NAMALWA (cell line): ENCODE measurements around the gene IDH3A.

Experiments used
- DNase-seq: peaks from one replicate; pipeline ENCODE4 v3.0.0-alpha.2; 2015; ENCODE audit warnings: low spot score

Gene IDH3A

DNA sequence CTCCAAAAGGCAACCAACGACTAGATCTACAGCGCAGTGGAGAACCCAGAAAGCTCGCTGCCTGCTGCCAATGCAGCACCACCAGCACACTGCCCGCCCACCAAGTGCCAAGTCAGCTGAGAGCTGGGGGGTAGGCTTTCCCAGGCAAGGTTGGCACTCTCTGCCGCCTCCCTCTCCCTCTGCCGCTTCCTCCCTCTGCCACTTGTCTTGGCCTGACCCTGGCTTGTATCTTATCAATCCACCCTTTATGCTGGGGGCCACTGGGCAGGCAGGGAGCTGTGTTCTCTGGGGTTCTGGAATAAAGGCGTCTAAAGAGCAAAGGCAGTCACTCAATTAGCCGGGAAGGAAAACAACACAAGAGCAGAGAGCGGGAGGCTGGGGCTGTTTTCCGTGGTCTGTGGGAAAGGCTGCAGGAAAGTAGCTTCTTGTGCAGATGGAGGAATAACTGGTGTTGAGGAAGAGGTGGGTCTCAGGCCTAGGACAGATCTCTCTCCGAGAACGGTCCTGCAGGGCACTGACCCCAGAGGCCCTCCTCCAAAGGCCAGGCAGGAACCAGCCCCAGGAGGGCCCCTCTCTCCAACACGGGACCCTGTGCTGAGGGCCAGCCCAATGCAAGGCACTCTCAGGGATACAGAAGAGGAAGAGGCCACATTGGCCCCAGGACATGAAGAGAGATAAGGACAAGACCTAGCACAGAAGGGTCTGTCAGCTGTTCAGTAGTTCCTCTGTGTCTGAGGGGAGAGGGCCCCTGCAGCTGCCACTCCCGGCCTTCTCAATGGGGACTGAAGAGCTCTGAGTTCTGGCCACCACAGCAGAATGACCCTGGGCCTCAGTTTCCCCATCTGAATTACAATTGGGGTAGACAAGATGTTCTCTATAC is 54.4 kb downstream of the IDH3A start:
- DNase-seq, result no peak

DNA sequence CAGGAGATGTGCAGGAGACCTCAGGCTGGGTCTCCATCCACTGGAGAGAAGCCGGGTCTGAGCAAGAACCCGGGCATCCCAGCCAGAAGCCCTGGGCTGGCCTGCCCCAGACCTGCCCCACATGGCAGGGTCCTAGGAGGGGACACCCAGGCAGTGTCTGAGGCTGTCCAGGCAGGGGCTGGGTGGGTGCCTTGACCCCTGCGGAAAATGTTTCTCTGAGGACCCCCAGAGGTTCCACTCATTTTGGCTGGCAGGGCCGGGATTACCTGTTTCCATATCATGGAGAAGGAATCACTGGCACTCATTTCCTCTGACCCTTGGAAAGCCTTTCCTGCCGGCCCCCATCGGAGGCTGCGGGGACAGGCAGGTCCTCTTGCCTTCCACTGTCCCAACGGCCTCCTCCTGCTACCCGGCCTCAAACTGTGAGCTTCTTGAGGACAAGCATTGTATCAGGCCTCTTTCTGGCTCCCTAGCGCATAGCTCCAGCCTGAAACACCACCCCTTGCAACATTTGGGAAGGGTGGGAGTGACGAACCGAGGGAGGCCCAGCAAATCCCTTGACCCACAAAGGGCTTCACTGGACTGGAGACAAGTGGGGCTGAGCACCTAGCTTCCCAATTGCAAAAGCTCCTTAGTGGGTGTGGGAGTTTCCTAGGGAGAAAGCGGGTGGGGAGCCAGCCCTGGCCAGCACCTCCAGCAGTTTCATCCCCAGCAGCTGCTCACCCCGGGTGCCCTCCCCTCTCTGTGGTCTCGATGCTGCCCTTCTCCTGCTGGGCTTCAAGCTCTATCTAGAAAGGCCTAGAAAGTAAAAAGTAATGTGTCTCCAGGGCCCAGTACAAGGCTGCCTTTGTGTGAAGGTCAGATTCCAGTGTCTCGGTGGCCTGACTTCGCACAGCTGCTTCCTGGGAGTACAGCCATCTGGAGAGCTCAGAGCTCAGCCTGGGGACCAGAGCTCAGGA is 55.5 kb downstream of the IDH3A start:
- DNase-seq, result no peak

DNA sequence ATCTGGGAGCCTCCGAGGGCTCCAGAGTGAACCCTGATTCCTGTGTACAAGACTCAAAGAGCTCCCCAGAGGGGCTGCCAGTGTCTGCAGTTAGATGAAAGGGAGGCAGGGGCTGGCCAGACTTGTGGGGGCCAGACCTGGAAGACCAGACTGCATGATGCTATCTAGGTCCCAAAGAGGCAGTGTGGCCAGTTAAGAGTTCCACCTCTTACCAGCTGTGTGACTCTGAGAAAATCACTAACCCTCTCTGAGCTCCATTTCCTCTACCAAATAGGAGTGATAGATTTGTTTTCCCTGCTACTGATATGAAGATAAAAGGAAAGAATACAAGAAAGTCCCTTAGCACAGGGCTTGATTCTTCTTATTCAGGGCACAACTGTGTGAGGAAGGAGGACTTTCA is 56.2 kb downstream of the IDH3A start:
- no peak for DNase-seq

DNA sequence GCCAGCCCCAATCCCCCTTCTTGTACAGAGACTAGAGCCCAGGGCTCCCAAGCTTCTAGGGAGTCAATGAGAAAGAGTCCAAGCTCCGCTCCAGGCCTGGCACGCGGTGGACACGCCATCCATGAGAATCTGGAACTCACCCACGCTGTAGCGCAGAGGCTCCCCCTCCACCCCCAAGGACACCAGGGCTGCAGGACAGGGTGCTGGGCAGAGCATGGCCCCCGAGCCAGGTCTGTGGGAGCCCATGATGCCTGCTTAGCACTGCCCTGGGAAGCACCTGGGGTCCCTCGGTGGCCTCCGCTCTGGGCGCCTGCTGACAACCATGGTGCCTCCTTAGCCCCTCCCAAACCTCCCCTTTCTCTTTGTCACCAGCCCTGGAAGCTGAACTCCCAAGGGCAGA is 56.7 kb downstream of the IDH3A start:
- DNase-seq, result no peak

DNA sequence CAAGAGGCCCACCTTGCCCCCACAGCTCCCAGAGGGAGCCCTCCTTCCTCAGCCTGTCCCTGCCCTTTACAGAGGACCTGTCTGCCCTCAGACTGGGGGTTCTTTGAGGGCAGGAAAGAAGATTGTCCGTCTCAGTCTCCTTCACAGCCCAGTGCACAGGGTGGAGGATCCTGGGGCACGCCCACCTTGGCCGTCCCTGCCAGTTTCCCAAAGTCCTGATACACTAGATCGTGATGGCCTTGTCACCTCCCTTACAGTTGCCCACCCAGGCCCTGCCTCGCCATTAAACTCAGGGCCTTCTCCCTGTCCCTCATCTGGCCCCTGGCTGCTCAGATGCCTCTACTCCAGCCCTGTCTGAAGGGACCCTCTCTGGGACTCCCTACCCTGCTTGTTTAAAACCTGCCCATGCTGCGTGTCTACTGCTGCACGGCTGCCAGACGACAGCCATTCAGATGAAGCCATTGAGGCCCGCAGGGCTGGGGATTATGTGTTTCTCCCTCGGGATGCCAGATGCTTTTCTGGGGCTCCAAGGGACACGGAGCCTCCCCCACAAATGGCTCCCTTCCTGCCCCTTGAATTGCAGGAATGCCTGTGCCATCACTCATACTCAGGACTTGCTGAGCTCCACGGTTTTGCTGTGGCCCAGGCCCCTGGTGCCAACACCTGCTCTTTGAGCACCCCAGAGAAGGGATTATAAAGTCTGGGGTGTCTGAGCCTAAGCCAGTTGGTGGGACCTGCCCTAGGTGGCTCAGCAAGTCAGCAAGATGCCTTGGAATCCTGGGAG is 57.4 kb downstream of the IDH3A start:
- no peak for DNase-seq

DNA sequence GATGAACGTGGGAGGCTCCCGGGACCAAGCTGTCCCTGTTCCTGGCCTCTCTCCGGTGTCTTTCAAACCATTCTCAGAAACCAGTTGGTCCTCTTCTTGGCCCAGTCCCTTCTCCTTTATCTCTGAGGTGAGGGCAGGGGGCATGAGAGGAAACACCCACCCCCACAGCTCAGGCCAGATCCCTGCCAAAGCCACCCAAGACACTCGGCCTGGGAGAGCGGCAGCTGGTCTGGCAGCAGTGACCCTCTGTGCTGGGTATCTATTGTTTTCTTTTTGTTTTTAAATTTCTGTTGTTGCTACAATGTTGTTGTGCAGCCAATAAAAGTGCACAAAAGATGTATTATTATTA is 57.9 kb downstream of the IDH3A start:
- DNase-seq, result no peak

DNA sequence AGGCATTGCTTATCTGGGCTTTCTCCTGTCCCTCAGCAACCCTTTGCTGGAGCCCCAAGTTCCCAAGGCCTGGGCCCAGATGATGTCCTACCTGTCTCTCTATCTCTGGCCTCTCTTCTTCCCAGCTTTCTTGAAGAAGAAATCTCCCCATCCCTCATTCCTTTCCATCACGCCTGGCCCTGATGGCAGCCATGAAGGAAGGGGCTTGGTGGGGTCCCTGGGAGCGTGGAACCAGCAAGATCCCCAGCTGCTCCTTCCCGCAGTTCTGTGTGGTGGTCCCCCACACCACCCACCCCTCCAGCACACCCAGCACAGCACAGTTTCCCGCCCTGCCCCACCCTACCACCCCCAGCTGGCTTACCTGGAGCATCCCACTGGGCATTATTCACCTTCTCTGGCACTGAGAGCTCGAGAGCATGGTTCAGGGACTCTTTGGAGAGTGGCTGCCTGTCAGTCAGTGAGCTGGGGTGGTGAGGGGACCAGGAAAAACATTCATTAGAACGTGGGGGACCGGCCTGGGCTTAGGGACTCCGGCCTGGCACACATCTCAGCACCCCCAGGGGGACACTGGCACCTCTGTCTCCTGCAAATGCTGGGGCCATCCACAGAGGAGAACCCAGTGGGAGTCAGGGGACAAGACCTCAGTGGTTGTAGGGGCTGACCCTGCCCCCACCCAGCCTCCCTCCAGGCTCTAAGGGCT is 58.6 kb downstream of the IDH3A start:
- no peak for DNase-seq

DNA sequence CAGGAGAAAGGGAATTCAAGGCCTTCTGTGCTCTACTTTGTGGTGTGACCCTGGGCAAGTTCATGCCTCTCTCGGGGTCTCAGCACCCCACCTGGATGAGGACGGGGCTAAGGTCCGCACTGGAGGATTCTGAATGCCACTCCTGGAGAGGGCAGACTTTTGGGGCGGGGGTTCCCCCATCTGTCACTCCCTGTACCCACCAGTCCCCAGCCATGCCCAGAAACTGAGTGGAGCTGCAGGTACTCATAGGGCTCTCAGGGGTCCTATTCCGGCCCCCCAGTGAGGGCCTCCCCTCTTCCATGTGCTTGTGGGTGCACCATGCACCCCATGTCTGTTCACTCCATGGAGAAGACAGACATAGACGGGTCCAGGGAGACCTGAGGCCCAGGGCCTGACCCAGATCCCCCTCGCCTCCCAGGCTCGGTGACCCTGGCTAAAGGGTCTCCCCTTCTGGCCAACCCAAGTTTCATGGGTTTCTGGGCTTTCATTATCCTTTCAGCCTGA is 59.2 kb downstream of the IDH3A start:
- DNase-seq, result no peak

DNA sequence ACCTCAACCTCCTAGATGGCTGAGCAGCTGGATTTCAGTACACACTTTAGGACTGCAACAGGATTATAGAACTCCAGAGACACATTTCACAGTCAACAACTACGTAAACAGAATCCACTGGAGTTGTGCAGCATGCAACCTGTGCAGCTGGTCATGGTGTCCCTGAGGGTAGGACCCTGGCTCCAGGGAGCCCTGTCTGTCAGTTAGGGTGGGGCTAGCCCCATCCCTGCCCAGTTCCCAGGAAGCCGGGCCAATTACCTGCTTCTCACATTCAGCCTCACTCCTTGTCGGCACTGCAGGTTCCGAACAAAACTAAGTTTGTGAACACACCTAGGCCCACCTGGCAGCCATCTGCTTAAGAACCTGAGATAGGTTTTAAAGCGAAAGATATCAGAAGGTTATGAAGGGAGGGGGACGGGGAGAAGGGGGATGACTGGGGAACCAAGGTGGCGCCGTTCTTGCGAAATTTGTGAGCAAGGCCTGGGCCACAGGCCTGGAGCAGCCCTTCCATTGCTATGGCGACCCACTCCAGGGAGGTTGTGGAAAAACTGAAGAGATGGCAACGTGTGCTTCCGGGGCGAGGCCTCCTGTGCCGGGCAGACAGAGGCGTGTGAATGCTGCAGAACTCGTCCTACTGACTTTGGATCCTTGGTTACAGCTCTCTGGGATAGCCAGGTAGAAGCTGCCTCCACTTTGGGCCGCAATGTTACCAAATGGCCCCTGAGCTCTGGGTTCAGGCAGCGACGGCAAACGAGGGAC is 59.9 kb downstream of the IDH3A start:
- no peak for DNase-seq

DNA sequence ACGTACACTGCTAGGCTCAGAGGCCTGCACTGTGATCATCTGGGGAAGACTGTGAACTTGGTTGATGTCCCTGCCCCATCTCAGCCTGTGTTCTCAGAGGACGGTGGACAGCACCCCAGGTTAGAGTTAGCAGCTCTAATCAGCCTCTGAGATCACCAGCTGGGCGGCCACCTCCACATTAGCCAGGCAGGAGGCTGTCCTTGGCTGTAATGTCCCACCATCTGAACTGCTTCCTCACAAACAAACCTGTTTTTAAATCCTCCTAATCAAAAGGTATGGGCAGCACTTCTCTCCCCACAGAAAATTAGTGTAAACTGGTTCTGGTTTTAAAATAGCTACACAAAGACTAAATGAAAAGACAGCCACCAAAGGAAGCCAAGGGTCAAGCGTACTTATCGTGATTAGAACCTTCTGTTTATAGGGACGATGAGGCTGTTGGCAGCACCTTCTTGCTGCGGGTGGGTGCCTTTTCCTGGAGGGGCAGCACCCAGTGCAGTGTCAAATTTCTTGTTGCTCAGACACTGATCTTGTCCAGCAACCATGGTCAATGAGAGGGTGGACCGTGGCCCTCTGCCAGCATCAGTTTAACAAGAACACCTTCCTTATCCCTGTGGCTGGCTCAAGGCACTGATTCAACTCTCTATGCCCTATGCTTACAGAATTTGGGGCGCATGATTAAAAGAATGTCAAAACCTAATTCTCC is 60.6 kb downstream of the IDH3A start:
- DNase-seq, result no peak

DNA sequence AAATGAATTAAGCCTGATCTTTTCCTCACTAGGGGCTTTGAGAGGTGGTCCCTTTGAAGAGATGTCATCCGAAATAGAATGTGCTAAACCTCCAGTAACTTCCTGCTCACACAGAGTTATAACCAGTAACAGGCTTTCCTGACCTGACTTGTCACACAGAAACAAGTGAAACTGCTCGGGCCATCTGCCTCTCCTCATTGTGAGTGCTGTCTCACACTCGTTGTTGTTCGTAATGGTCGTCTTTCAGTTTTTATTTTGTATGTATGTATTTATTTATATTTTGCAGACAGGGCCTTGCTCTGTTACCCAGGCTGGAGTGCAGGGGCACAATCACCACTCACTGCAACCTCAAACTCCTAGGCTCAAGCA is 61.2 kb downstream of the IDH3A start:
- no peak for DNase-seq

DNA sequence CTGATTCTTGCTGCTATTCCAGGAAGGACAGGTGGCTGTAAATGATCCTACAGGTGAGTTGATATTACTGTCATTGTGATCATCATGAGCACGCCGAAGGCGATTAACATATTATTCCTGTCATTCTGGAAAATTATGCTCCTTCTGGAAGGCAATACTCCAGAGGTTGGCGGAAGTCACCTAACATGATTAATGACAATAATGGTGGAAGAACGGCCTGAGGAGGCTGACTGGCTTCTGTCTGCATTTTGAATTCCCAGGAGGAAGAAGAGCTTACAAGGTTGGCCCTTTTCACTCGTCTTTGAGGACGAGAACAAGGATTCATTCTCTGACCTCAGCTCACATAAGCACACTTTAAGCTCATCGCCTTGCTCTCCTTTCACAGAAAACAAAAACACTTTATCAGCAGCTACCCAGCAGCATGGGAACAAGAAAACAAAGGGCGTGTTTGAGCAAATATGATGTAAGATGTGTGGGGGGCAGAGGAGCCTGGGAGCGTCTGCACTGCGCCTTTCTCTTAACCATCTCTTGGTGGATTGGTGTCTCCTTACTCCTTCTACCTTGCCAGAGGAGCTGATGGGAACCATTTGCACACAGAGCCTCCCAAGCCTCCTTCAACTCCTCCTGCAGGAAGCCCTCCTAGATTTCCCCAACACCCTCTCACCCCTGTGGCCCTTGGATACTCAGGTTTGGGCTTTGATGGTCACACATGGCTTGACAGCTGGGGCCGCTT is 62.2 kb downstream of the IDH3A start:
- DNase-seq, result no peak

DNA sequence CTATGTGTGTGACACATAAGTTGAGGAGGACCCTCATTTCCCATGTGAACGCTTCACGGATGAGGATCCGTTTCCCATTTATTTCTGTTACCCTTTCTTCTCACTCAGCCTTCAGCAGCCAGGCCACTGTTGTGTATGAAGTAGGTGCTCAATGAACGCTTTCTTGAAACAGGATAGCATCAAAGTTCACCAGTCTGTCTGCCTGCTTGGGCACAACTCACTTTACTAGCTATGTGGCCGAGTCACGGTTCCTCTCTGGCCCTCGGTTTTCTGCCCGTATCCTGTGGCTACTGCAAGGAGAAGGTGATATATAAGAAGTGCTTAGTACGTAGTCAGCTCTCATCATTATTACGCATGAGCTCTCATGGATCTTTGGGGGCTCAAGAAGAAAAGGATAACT is 62.8 kb downstream of the IDH3A start:
- DNase-seq, result no peak

DNA sequence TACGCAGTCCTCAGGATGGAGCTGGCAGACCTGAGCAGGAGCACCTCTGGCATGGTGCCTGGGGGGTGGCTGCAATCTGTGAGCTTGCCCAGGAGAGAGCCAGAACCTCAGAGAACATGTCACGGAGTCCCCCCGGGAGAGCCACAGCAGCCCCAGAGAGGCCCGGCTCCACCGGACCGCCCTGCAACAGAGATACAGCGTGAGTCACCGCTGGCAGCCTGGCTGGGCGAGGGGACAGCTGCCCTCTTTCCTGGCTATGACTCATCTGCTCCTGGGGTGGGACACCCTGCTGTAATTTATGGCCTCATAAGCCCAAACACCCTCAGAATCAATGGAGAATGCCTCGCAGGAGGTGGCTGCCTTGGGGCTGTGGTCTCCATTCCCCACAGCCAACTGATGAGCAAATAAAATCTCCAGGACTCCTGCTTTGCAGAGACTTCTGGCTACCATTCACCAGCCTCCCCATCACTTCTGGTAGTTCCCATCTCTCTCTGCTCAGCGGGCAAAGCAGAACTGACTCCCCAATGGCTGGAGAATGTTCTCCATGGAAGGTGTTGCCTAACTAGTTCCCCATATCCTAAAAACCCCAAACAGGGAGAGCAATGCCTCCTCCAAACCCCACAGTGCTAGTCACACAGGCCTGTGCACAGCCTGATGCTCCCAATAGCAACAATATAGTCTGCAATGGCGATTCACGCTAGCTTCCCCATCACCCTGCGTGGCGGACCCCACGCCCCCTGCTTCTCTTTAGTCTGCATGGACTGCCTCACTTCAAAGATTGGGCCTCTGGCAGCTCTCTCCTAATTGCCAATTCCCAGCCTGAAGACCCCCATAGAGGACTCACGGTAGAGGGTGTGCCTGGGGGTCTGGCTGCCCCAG is 63.6 kb downstream of the IDH3A start:
- DNase-seq, result no peak

DNA sequence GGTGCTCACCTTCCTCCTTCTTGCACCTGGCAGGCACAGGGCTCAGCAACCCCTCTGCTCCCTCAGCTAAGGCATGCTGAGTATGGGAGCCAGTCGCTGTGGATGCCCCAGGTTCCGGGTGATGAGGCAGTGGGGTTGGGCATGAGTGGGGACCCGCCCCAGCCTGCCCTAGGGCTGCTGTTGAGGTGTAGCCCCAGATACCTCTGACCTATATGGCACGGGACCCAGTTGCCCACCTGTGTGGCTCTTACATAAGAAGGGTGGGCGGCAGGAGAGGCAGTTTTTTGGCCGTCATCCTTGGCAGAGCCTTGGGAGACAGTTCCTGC is 64.2 kb downstream of the IDH3A start:
- no peak for DNase-seq

DNA sequence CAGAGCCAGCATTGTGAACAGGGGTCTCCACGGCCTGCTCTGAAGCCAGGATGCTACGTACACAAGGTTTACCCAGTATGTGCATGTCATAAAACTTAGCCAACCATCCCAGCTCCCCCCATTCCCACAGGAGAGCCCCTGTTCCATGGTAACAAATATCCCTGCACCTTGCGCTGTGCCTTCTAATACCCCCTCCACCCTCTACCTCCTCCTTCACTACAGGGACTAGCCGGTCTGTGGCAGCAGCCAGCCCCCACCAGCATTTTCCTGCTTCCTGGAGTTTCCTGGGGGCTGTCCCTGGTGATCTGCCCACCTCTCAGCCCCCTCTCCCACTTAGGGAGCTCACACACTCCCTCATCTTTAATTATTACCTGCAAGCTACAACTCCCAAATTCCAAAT is 64.8 kb downstream of the IDH3A start:
- DNase-seq, result no peak

DNA sequence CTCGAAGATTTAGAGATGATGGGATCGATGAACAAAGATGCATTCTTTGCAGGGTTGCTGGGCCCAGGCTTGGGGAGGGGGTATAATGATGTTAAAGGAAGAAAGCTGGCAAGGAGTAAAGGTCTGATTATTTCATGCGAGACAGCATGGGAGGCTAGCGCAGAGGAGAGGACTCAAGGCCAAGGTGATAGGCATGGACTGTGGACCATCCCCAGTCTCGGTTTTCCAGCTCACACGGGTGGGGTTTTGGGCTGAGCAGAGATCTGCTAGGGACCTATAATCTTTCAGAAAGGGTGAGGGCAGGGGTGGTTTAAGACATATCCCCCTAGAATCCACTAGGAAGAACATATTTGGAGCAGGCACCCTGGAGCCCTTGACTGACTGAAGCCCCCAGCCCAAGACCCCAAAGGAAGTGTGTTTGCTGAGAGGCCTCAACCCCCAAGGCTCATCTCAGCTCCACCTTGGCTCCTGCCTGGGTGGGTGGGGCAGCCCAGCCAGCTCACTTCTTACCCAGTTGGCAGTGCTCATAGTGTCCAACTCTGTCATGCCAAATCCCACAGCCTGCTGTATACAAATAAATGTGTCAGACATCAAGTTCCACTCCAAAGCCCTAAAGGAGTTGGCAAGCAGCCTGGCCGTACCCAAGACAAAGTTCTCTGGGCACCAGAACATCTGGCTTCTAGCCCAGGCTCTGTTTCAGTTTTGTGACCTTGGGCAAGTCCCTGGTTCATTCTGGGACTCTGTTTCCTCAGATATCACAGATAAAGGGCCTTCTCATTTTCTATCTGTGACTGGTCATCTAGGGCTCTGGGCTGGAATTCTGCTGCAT is 67.3 kb downstream of the IDH3A start:
- no peak for DNase-seq

DNA sequence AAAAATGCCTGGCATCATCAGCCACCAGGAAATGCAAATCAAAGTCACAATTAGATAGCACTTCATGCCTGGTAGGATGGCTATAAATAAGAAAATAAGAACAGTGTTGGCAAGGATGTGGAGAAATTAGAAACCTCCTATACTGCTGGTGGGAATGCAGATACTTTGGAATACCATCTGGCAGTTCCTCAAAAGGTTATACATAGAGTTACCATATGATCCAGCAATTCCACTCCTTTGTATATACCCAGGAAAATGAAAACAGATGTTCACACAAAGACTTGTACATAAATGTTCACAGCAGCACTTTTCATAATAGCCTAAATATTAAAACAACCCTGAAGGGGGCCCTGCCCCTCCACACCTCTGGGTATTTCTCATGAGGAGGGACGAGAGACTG is 71.6 kb downstream of the IDH3A start:
- DNase-seq, result no peak
